H9 (cell line): Measurements from ENCODE around the gene SEC62. TPM values are rescaled to one million over a fixed set of nuclear protein-coding genes. Genes with fewer than 3 reads are reported as not detected.

Experiments
- DNase-seq: peaks from one replicate; pipeline ENCODE4 v3.0.0-alpha.2; 2017
- H2AFZ ChIP-seq: one replicate; pipeline ENCODE4 v1.6.1; 2013; ENCODE audit warnings: mild to moderate bottlenecking, low read length, control low read depth, moderate library complexity
- H2AK5ac ChIP-seq: 2 replicates; pipeline ENCODE4 v1.6.1; 2013; ENCODE audit warnings: low read length, control low read depth, mixed read lengths; ENCODE audit not compliant: insufficient read length
- H2BK120ac ChIP-seq: one replicate; pipeline ENCODE4 v1.6.1; 2013; ENCODE audit warnings: low read depth, mild to moderate bottlenecking, low read length, control low read depth, inconsistent platforms; ENCODE audit not compliant: poor library complexity, severe bottlenecking
- H2BK12ac ChIP-seq: 2 replicates; pipeline ENCODE4 v1.6.1; 2013; ENCODE audit warnings: low read length, control low read depth, mixed read lengths, low read depth; ENCODE audit not compliant: insufficient read length
- H2BK15ac ChIP-seq: 2 replicates; pipeline ENCODE4 v1.6.1; 2013; ENCODE audit warnings: low read depth, low read length, control low read depth
- H2BK20ac ChIP-seq: one replicate; pipeline ENCODE4 v1.6.1; 2013; ENCODE audit warnings: low read depth, mild to moderate bottlenecking, low read length, control low read depth, inconsistent platforms; ENCODE audit not compliant: poor library complexity, severe bottlenecking
- H2BK5ac ChIP-seq: 2 replicates; pipeline ENCODE4 v1.6.1; 2013; ENCODE audit warnings: low read length, control low read depth, mixed read lengths; ENCODE audit not compliant: insufficient read length
- H3K14ac ChIP-seq: 2 replicates; pipeline ENCODE4 v1.6.1; 2013; ENCODE audit warnings: low read length, control low read depth; ENCODE audit not compliant: insufficient read depth
- H3K18ac ChIP-seq: 2 replicates; pipeline ENCODE4 v1.6.1; 2013; ENCODE audit warnings: low read depth, mild to moderate bottlenecking, mixed read lengths, low read length, control low read depth; ENCODE audit not compliant: insufficient read length
- H3K23ac ChIP-seq: 2 replicates; pipeline ENCODE4 v1.6.1; 2013; ENCODE audit warnings: low read length, control low read depth, mixed read lengths, low read depth; ENCODE audit not compliant: insufficient read length
- H3K23me2 ChIP-seq: 2 replicates; pipeline ENCODE4 v1.6.1; 2013; ENCODE audit warnings: low read depth, mild to moderate bottlenecking, mixed read lengths, low read length, control low read depth; ENCODE audit not compliant: insufficient read length, poor library complexity, severe bottlenecking
- H3K27ac ChIP-seq: 2 replicates; pipeline ENCODE4 v1.5.1; 2013; ENCODE audit warnings: low read length, control low read depth, mixed read lengths, low read depth; ENCODE audit not compliant: insufficient read length
- H3K27me3 ChIP-seq: 2 replicates; pipeline ENCODE4 v1.6.1; 2013; ENCODE audit warnings: low read length, control low read depth, inconsistent platforms; ENCODE audit not compliant: insufficient read depth
- H3K4ac ChIP-seq: 2 replicates; pipeline ENCODE4 v1.6.1; 2013; ENCODE audit warnings: low read depth, mild to moderate bottlenecking, control low read depth, inconsistent platforms, low read length, moderate library complexity
- H3K4me1 ChIP-seq: 2 replicates; pipeline ENCODE4 v1.6.1; 2013; ENCODE audit warnings: low read length, control low read depth, inconsistent platforms; ENCODE audit not compliant: insufficient read depth
- H3K4me2 ChIP-seq: 2 replicates; pipeline ENCODE4 v1.6.1; 2013; ENCODE audit warnings: low read length, control low read depth, mixed read lengths; ENCODE audit not compliant: insufficient read length, insufficient read depth
- H3K56ac ChIP-seq: 2 replicates; pipeline ENCODE4 v1.6.1; 2013; ENCODE audit warnings: low read depth, mild to moderate bottlenecking, mixed read lengths, low read length, control low read depth; ENCODE audit not compliant: insufficient read length
- H3K79me1 ChIP-seq: 2 replicates; pipeline ENCODE4 v1.6.1; 2013; ENCODE audit warnings: low read depth, mild to moderate bottlenecking, moderate library complexity, low read length, control low read depth, inconsistent platforms; ENCODE audit not compliant: insufficient read depth, poor library complexity, severe bottlenecking
- H3K79me2 ChIP-seq: 2 replicates; pipeline ENCODE4 v1.6.1; 2013; ENCODE audit warnings: low read length, control low read depth, inconsistent platforms; ENCODE audit not compliant: insufficient read depth
- H3K9ac ChIP-seq: 2 replicates; pipeline ENCODE4 v1.6.1; 2013; ENCODE audit warnings: low read length, control low read depth, mixed read lengths; ENCODE audit not compliant: insufficient read length; ENCODE audit errors: extremely low read depth
- H3K9me3 ChIP-seq: one replicate; pipeline ENCODE4 v1.6.1; 2013; ENCODE audit warnings: low read depth, low read length, inconsistent platforms; ENCODE audit not compliant: control insufficient read depth
- H3T11ph ChIP-seq: one replicate; pipeline ENCODE4 v1.6.1; 2013; ENCODE audit warnings: mild to moderate bottlenecking, low read length, control low read depth, inconsistent platforms
- H4K20me1 ChIP-seq: one replicate; pipeline ENCODE4 v1.6.1; 2013; ENCODE audit not compliant: control insufficient read depth, insufficient read length, insufficient read depth
- H4K5ac ChIP-seq: 2 replicates; pipeline ENCODE4 v1.6.1; 2013; ENCODE audit warnings: low read depth, mild to moderate bottlenecking, mixed read lengths, low read length, control low read depth; ENCODE audit not compliant: insufficient read length
- H4K8ac ChIP-seq: replicated peaks from 2 replicates; pipeline ENCODE4 v1.6.1; 2013; ENCODE audit warnings: low read length, control low read depth, mixed read lengths, low read depth; ENCODE audit not compliant: insufficient read length
- H4K91ac ChIP-seq: 2 replicates; pipeline ENCODE4 v1.6.1; 2013; ENCODE audit warnings: low read depth, mild to moderate bottlenecking, moderate library complexity, mixed read lengths, low read length, control low read depth; ENCODE audit not compliant: insufficient read length
- H3K27ac Mint-ChIP-seq, 3 experiments: 2 replicates in 2 of 3; 3 replicates in 1 of 3; pipeline ENCODE4 v1.8.0; 2020 to 2021; ENCODE audit warnings: mixed read lengths in 3 of 3, mild to moderate bottlenecking in 1 of 3, moderate library complexity in 1 of 3
- H3K27me3 Mint-ChIP-seq: 2 replicates; pipeline ENCODE4 v1.8.0; 2021; ENCODE audit warnings: low read depth, mild to moderate bottlenecking, moderate library complexity, mixed read lengths
- H3K36me3 Mint-ChIP-seq, 3 experiments: 2 replicates in 2 of 3; 3 replicates in 1 of 3; pipeline ENCODE4 v1.8.0; 2020 to 2021; ENCODE audit warnings: low read depth in 3 of 3, mixed read lengths in 3 of 3; ENCODE audit not compliant: insufficient read depth in 1 of 3
- H3K4me1 Mint-ChIP-seq, 2 experiments: 2 replicates each; pipeline ENCODE4 v1.8.0; 2020; ENCODE audit warnings: mixed read lengths in 2 of 2
- H3K4me3 Mint-ChIP-seq, 2 experiments: 2 replicates in 1 of 2; 3 replicates in 1 of 2; pipeline ENCODE4 v1.8.0; 2020 to 2021; ENCODE audit warnings: mild to moderate bottlenecking in 2 of 2, mixed read lengths in 2 of 2, moderate library complexity in 1 of 2
- H3K9me3 Mint-ChIP-seq, 2 experiments: 2 replicates in 1 of 2; 3 replicates in 1 of 2; pipeline ENCODE4 v1.8.0; 2020; ENCODE audit warnings: mild to moderate bottlenecking in 2 of 2, mixed read lengths in 2 of 2, moderate library complexity in 1 of 2
- WGBS: extraction: QIAGEN DNeasy Blood & Tissue Kit; methylation state at CpG from one replicate; pipeline ENCODE4 v1.1.7; 2013; ENCODE audit warnings: missing lambda C conversion rate, low lambda C conversion rate, mixed read lengths; ENCODE audit not compliant: insufficient read length; ENCODE audit errors: extremely low coverage; 5-methylcytosine and 5-hydroxymethylcytosine counted together
- total RNA-seq: library from RNA; stranded (reverse); gene quantifications from 2 replicates; pipeline ENCODE4 v1.2.1, GENCODE V29; 2021
- TF ChIP-seq, protein P1 (sequence below): fragments of 200-600 bp; sonication (generic); conservative IDR thresholded peaks from 3 replicates; pipeline ENCODE4 v1.8.0; 2021; ENCODE audit warnings: antibody characterized with exemption, mild to moderate bottlenecking

The SEC62 gene
- total RNA-seq, 1 experiment from 2014 or later: 98.7 TPM

DNA sequence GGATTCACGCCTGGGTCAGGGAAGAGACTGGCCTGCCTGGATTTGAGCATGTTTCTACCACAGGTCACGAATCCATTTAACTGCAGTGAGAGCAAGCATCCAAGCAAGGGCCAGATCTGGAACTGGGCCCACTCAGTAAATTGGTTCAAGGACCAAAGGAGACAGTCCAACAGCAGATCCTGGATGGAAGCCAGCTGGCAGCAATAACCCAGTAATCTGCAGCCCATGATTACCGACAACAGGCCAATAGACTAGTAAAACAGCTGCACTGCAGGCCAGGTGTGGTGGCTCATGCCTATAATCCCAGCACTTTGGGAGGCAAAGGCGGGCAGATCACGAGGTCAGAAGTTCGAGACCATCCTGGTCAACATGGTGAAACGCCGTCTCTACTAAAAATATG is 43.4 kb upstream of the SEC62 start:
- no peaks in the 10 kb centered on the region for H4K20me1 ChIP-seq
- WGBS: no CpG with 5 or more reads among the region's 8 CpGs
- no peaks in the 10 kb centered on the region for H3K4me1 ChIP-seq
- Mint-ChIP-seq H3K4me3 (no peak overlapping the region), H3K27ac (no peak overlapping the region), H3K4me1 (0 out of 4 replicates have a peak, but pooled peaks cover 0 to 3% of the 10 kb centered on the region in 2 experiments), H3K36me3 (no peaks in the 10 kb centered on the region), H3K9me3 (no peaks in the 10 kb centered on the region), H3K27me3 (no peaks in the 10 kb centered on the region)
- H3K4ac ChIP-seq: no peak overlapping the region
- H2AFZ ChIP-seq: no peak overlapping the region
- no peak overlapping the region for H3K23ac ChIP-seq
- H2BK12ac ChIP-seq: no peak overlapping the region
- no peak overlapping the region for H3K4me2 ChIP-seq
- DNase-seq: no peak
- no peak overlapping the region for H3K27ac ChIP-seq
- no peaks in the 10 kb centered on the region for H3K23me2 ChIP-seq
- H4K8ac ChIP-seq: no peak overlapping the region
- no peak overlapping the region for H2AK5ac ChIP-seq
- H4K5ac ChIP-seq: no peak overlapping the region
- no peak overlapping the region for H3K14ac ChIP-seq
- H2BK15ac ChIP-seq: no peak overlapping the region
- no peak overlapping the region for H2BK120ac ChIP-seq
- H3K18ac ChIP-seq: no peak overlapping the region
- H3K79me1 ChIP-seq: no peaks in the 10 kb centered on the region
- no peaks in the 10 kb centered on the region for H3K9me3 ChIP-seq
- no peaks in the 10 kb centered on the region for H3K79me2 ChIP-seq
- H3K27me3 ChIP-seq: no peaks in the 10 kb centered on the region
- no peak overlapping the region for H2BK5ac ChIP-seq
- H2BK20ac ChIP-seq: no peak overlapping the region
- TF ChIP-seq, protein P1, sequence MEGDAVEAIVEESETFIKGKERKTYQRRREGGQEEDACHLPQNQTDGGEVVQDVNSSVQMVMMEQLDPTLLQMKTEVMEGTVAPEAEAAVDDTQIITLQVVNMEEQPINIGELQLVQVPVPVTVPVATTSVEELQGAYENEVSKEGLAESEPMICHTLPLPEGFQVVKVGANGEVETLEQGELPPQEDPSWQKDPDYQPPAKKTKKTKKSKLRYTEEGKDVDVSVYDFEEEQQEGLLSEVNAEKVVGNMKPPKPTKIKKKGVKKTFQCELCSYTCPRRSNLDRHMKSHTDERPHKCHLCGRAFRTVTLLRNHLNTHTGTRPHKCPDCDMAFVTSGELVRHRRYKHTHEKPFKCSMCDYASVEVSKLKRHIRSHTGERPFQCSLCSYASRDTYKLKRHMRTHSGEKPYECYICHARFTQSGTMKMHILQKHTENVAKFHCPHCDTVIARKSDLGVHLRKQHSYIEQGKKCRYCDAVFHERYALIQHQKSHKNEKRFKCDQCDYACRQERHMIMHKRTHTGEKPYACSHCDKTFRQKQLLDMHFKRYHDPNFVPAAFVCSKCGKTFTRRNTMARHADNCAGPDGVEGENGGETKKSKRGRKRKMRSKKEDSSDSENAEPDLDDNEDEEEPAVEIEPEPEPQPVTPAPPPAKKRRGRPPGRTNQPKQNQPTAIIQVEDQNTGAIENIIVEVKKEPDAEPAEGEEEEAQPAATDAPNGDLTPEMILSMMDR: no peak
- H4K91ac ChIP-seq: no peak overlapping the region
- no peak overlapping the region for H3K9ac ChIP-seq
- H3K56ac ChIP-seq: no peak overlapping the region
- no peak overlapping the region for H3T11ph ChIP-seq
